Sigmoid colon (tissue), 4 donors: ENCODE data around the gene EHBP1.

Experiments
- POLR2A ChIP-seq, 2 donors: fragments of 450-650 bp; IDR thresholded peaks; one replicate each; pipeline ENCODE4 v1.6.1; 2016; ENCODE audit warnings: antibody characterized with exemption in 2 of 2, mild to moderate bottlenecking in 2 of 2, moderate library complexity in 2 of 2
- POLR2AphosphoS5 ChIP-seq, 4 donors: sonication (generic); formaldehyde crosslinking; IDR thresholded peaks; one replicate each; pipeline ENCODE4 v1.6.1; 2017; ENCODE audit warnings: antibody characterized with exemption in 4 of 4

DNA sequence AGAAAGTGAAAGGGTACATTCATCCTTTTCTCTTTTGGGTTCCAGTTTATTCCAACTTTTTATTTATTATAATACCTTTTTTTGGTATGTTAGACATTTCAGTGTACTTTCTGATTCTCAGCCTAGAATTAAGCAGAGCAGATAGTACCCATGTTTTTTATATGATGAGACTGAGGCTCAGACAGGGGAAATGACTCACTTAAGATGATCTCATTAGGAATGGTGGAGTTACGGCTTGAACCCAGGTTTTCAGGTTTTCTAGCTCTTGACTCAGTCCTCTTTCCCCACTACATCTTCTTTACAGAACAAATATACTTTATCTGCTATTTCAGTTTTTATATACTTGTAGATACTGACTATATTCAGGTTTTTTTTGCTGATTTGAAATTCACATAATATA lies 293.4 kb downstream of the EHBP1 start:
- TF ChIP-seq POLR2A (IDR thresholded peaks at IDR 0.05) (no peak), POLR2AphosphoS5 (IDR thresholded peaks at IDR 0.05) (no peak)
